Limb (tissue), 2 donors: Measurements from ENCODE around the gene CFAP70.

Experiments
- DNase-seq, 2 donors: peaks; one replicate each; pipeline ENCODE4 v3.0.0-alpha.2; 2016; ENCODE audit errors: extremely low spot score in 2 of 2

Gene CFAP70

DNA sequence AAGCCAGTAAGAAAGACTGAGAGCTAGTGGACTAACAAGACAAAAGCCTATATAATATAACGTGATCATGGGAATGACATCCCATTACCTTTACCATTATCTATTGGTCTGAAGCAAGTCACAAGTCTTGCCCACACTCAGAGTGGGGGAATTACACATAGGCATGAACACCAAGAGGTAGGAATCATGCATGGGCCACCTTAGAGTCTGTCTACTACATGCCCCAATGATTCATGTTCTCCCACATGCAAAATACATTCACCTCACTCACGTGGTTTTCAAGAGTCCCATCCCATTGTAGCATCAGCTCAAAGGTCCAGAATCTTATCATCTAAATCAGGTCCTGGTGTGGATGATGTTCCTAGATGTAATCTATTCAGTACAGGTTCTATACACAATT lies 141.0 kb downstream of the CFAP70 start:
- DNase-seq, result no peak

DNA sequence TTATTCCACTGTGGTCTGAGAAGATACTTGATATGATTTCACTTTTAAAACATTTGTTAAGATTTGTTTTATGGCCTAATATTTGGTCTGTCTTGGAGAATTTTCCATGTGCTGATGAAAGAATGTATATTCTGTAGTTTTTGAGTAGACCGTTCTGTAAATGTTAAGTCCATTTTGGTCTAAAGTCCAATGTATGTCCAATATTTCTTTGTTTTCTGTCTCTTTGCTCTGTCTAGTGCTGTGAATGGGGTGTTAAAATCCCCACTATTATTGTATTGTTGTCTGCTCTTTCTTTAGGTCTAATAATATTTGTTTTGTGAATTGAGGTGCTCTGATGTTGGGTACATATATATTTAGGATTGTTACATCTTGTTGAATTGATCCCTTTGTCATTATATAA lies 142.9 kb downstream of the CFAP70 start:
- no peak for DNase-seq

DNA sequence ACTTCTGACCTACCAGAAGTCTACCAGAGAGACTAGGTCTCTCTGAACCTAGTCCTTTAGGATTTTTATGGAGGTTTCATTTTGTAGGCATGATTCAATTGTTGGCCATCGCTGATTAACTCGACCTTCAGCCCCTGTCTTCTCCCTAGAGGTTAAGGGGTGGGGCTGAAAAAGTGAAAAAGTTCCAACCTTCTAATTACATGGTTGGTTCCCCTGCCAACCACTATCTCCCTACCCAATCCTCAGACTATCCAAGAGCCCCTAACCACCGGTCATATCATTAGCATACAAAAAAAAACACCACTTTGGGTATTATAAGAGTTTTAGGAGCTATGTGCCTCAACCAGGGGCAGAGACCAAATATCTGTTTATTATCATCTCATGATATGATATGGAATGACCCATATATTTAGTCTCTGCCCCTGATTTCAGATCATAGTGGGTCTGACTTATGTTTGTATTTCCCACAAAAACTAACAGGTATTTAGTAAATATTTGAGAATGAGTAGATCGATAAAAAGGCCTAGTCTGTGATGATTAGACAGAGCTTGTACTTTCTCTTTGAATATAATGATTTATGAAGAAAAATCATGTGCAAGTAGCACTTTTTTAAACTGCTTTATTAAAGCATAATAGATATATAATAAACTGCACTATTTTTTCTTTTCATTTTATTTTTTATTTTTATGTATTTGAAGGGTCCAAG lies 147.4 kb downstream of the CFAP70 start:
- DNase-seq, result no peak

DNA sequence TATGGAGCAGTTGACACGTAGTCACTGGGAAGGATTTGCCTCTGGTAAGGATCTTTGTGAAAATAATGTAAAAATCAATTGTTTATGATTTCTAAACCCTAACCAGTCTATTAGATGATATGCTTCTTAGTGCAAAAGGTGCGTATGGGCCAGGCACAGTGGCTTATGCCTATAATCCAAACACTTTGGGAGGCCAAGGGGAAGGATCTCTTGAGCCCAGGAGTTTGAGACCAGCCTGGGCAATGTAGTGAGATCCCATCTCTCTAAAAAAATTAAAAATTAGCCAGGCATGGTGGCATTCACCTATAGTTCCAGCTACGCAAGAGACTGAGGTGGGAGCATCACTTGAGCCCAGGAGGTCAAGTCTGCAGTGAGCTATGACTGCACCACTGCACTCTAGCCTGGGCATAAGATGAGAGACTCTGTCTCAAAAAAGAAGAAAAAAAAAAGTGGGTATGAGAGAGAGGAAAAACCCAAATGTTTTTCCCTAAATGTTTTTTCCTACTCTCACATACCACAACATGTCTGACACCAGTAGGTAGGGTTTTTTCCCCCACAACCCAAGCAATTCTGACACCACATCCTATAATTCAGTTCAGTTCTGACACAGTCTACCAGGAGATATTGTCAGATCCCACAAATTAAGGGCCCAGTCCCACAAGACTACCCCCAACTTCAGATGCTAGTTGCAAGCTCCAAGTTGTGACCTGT lies 148.1 kb downstream of the CFAP70 start:
- no peak for DNase-seq

DNA sequence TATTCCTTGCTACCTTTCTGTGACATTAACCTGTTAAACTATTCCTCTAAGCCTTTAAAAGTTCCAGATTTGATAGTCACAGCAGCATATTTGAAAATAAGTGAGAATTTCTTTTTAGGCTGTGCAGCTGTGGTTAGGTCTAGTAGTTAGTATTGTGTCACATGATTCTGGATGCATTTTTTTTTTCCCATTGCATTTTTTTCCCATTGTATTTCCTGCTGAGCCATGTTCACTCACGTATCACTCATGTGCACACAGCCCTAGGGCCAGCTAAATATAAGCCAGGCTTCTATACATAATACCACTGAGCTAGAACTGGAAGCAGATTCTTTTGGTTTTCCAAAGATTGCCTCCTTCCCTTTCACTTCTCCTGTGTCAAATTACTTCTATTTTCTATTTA lies 149.0 kb downstream of the CFAP70 start:
- no peak for DNase-seq

DNA sequence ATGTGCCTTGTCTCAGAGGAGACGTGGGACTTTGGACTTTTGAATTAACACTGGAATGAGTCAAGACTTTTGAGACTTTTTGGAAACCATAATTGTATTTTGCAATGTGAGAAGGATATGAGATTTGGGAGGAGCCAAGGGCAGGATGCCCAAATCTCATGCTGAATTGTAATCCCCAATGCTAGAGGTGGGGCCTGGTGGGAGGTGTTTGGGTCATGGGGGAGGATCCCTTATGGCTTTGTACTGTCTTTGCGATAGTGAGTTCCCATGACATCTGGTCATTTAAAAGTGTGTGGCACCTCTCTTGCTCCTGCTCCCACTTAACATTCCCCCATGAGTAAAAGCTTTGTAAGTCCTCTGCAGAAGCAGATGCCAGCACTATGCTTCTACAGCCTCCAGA lies 150.8 kb downstream of the CFAP70 start:
- DNase-seq, result no peak

DNA sequence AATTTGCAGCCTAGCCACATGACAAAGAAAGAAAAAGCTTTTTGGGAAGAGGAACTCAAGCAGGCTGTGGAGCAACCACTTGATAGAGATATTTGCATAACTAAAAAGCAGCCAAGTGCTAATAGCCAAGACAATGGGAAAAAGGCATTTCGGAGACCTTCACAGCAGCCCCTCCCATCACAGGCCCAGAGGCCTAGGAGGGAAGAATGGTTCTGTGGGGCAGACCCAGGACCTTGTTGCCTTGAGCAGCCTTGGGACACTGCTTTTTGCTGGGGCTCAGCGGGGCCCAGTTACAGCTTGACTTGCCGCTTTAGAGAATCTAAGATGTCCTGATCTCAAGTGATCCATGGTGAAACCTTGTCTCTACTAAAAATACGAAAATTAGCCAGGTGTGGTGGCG lies 152.3 kb downstream of the CFAP70 start:
- DNase-seq, result no peak

DNA sequence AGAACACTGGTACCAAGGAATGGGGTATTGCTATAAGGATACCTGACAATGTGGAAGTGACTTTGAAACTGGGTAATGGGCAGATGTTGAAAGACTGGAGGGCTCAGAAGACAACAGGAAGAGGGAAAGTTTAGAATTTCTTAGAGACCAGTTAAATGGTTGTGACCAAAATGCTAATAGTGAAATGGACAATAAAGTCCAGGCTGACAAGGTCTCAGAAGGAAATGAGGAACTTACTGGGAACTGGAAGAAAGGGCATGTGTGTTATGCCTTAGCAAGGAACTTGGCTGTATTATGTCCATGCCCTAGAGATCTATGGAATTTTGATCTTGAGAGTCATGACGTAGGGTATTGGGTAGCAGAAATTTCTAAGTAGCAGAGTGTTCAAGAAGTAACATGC lies 152.8 kb downstream of the CFAP70 start:
- no peak for DNase-seq

DNA sequence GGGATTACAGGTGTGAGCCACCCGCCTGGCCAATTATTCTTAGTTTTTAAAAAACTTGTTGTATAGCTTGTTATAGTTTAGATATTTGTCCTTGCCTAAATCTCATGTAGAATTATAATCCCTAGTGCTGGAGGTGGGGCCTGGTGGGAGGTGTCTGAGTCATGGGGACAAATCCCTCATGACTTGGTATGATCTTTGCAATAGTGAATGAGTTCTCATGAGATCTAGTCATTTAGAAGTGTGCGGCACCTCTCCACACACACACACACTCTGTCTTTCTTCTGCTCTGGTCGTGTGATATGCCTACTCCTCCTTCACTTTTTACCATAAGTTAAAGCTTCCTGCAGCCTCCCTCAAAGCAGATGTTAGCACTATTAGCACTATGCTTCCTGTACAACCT lies 153.6 kb downstream of the CFAP70 start:
- no peak for DNase-seq
